Mesenchymal stem cell (in vitro differentiated cells and primary cell): ENCODE results near the gene SNRNP40.

Experiments
- DNase-seq: peaks from one replicate; pipeline ENCODE4 v3.0.0-alpha.2; 2013
- H2AFZ ChIP-seq: one replicate; pipeline ENCODE4 v1.6.1; 2013; ENCODE audit warnings: low read depth, mild to moderate bottlenecking, control low read depth, inconsistent platforms, low read length, moderate library complexity
- H2AK5ac ChIP-seq: 2 replicates; pipeline ENCODE4 v1.6.1; 2013; ENCODE audit warnings: low read length, moderate library complexity, mild to moderate bottlenecking, inconsistent platforms; ENCODE audit not compliant: severe bottlenecking
- H2BK120ac ChIP-seq: one replicate; pipeline ENCODE4 v1.6.1; 2013; ENCODE audit warnings: low read depth, mild to moderate bottlenecking, inconsistent platforms, low read length, moderate library complexity
- H2BK12ac ChIP-seq, 2 experiments: one replicate each; pipeline ENCODE4 v1.6.1; 2013; ENCODE audit warnings: inconsistent platforms in 2 of 2, low read length in 2 of 2, mild to moderate bottlenecking in 2 of 2, moderate library complexity in 2 of 2, control low read depth in 1 of 2
- H2BK15ac ChIP-seq: one replicate; pipeline ENCODE4 v1.6.1; 2013; ENCODE audit warnings: mild to moderate bottlenecking, low read depth, inconsistent platforms; ENCODE audit not compliant: poor library complexity, severe bottlenecking
- H2BK5ac ChIP-seq: 2 replicates; pipeline ENCODE4 v1.6.1; 2013; ENCODE audit warnings: low read depth, mild to moderate bottlenecking, low read length, control low read depth, inconsistent platforms; ENCODE audit not compliant: poor library complexity, severe bottlenecking
- H3K14ac ChIP-seq, 2 experiments: one replicate each; pipeline ENCODE4 v1.6.1; 2013; ENCODE audit warnings: inconsistent platforms in 2 of 2, low read length in 2 of 2, control low read depth in 1 of 2, mild to moderate bottlenecking in 1 of 2, moderate library complexity in 1 of 2
- H3K18ac ChIP-seq, 2 experiments: one replicate each; pipeline ENCODE4 v1.6.1; 2013; ENCODE audit warnings: inconsistent platforms in 2 of 2, low read length in 2 of 2, control low read depth in 1 of 2, low read depth in 1 of 2, mild to moderate bottlenecking in 1 of 2
- H3K23ac ChIP-seq, 2 experiments: one replicate each; pipeline ENCODE4 v1.6.1; 2013; ENCODE audit warnings: inconsistent platforms in 2 of 2, low read length in 2 of 2, mild to moderate bottlenecking in 2 of 2, moderate library complexity in 2 of 2, control low read depth in 1 of 2
- H3K27ac ChIP-seq: 2 replicates; pipeline ENCODE4 v1.5.1; 2013; ENCODE audit warnings: mild to moderate bottlenecking, moderate library complexity, low read length, control low read depth, inconsistent platforms; ENCODE audit not compliant: poor library complexity, severe bottlenecking
- H3K27me3 ChIP-seq, 2 experiments: 2 replicates each; pipeline versions ENCODE4 v1.6.1 to v1.7.0; 2013; ENCODE audit warnings: low read length in 2 of 2, mild to moderate bottlenecking in 2 of 2, moderate library complexity in 2 of 2, control low read depth in 1 of 2, inconsistent platforms in 1 of 2; ENCODE audit not compliant: control insufficient read depth in 1 of 2, insufficient read depth in 1 of 2
- H3K36me3 ChIP-seq, 2 experiments: 2 replicates each; pipeline versions ENCODE4 v1.6.1 to v1.7.0; 2013; ENCODE audit warnings: low read length in 2 of 2, control low read depth in 1 of 2, inconsistent platforms in 1 of 2, low read depth in 1 of 2, mild to moderate bottlenecking in 1 of 2; ENCODE audit not compliant: insufficient read depth in 2 of 2, control insufficient read depth in 1 of 2
- H3K4ac ChIP-seq, 2 experiments: one replicate each; pipeline ENCODE4 v1.6.1; 2013; ENCODE audit warnings: inconsistent platforms in 2 of 2, low read length in 2 of 2, mild to moderate bottlenecking in 2 of 2, moderate library complexity in 2 of 2, control low read depth in 1 of 2, low read depth in 1 of 2
- H3K4me1 ChIP-seq: 2 replicates; pipeline ENCODE4 v1.6.1; 2013; ENCODE audit warnings: low read depth, low read length, control low read depth; ENCODE audit not compliant: control insufficient read depth, insufficient read depth
- H3K4me2 ChIP-seq: 2 replicates; pipeline ENCODE4 v1.6.1; 2013; ENCODE audit warnings: low read length, mild to moderate bottlenecking, inconsistent platforms; ENCODE audit not compliant: poor library complexity, severe bottlenecking
- H3K4me3 ChIP-seq, 2 experiments: 2 replicates each; pipeline versions ENCODE4 v1.5.1 to v1.7.0; 2013; ENCODE audit warnings: low read length in 2 of 2, mild to moderate bottlenecking in 2 of 2, control low read depth in 1 of 2, low read depth in 1 of 2; ENCODE audit not compliant: insufficient read depth in 1 of 2
- H3K79me1 ChIP-seq: replicated peaks from 2 replicates; pipeline ENCODE4 v1.6.1; 2013; ENCODE audit warnings: mild to moderate bottlenecking, control low read depth, low read length, inconsistent platforms; ENCODE audit not compliant: poor library complexity, severe bottlenecking
- H3K9ac ChIP-seq: 2 replicates; pipeline ENCODE4 v1.7.0; 2013; ENCODE audit warnings: mild to moderate bottlenecking, low read length, moderate library complexity
- H3K9me3 ChIP-seq: 2 replicates; pipeline ENCODE4 v1.7.0; 2013; ENCODE audit warnings: mild to moderate bottlenecking, low read length; ENCODE audit not compliant: control insufficient read depth
- H4K8ac ChIP-seq: one replicate; pipeline ENCODE4 v1.6.1; 2013; ENCODE audit warnings: inconsistent platforms, mild to moderate bottlenecking, low read length, moderate library complexity
- H4K91ac ChIP-seq: one replicate; pipeline ENCODE4 v1.6.1; 2013; ENCODE audit warnings: mild to moderate bottlenecking, low read length, inconsistent platforms
- WGBS: methylation state at CpG from one replicate; pipeline ENCODE4 v1.1.7; 2013; ENCODE audit warnings: mixed read lengths; 5-methylcytosine and 5-hydroxymethylcytosine counted together

SNRNP40 gene

DNA sequence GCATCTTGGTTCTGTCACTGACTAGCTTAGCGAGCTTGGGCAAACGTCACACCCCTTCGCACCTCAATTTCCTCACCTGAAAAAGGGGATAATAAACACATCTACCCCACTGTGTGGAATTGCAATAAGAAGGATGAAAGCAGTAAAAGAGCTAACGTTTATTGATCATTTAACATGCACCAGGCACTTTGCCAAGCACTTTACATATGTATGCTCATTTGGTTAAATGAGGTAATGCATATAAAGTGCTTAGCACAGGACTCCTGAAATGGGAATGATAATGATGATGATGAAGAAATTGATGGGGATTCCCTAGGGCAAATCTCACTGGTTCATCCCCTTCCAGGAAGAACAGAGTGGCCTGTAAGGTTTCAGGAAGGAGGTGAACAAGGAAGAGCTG is 61.7 kb downstream of the SNRNP40 start:
- no peak overlapping the region for H3K27ac ChIP-seq
- H3K4me3 ChIP-seq, result no peak overlapping the region
- WGBS, result 80% methylated on average over 2 of the region's 4 CpGs
- H3K14ac ChIP-seq, result no peak overlapping the region
- no peaks in the 10 kb centered on the region for H3K36me3 ChIP-seq
- H3K4me1 ChIP-seq, result peaks cover 11% of the 10 kb centered on the region
- H4K8ac ChIP-seq, result no peak overlapping the region
- H3K9ac ChIP-seq, result no peak overlapping the region
- no peak overlapping the region for H2AFZ ChIP-seq
- no peak overlapping the region for H3K4ac ChIP-seq
- H3K79me1 ChIP-seq, result no peaks in the 10 kb centered on the region
- no peak overlapping the region for H3K18ac ChIP-seq
- peaks cover 49 to 63% of the 10 kb centered on the region in 2 experiments for H3K27me3 ChIP-seq
- H3K4me2 ChIP-seq, result no peak overlapping the region
- no peak overlapping the region for H2BK12ac ChIP-seq
- no peak overlapping the region for H4K91ac ChIP-seq
- no peak overlapping the region for H2BK120ac ChIP-seq
- no peaks in the 10 kb centered on the region for H3K9me3 ChIP-seq
- no peak overlapping the region for H3K23ac ChIP-seq
- no peak overlapping the region for H2BK15ac ChIP-seq
- no peak overlapping the region for H2BK5ac ChIP-seq
- no peak overlapping the region for H2AK5ac ChIP-seq
- no peak for DNase-seq

DNA sequence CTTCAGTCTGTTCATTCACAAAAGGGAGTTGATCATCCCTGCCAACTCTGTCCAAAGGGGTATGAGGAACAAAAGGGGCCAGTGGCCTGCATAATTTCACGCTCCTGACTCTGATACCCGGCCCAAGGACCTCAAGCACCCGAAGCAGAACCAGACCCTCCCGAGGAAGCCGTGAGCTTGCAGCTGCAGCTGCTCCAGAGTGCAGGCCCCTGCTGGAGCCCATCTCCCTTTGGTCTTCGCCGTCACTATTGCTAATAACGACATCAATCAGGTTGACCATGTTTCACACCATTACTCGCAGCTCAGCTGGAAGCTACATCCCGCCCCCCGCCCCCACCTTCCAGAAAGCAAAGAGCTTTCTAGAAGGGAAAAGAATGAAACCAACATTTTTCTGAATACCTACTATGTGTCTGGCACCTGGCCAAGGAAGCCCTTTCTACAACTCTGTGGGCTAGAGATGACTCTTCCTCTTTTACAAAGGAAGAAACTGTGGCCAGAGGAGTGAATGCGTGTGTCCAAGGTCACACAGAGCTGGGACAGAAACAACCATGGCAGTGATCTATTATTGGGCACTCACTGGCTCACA is 62.4 kb downstream of the SNRNP40 start:
- Histone ChIP-seq H3K27me3 (peaks cover 49 to 62% of the 10 kb centered on the region in 2 experiments), H3K4me3 (no peak overlapping the region), H2BK12ac (no peak overlapping the region), H3K4me1 (peaks cover 6% of the 10 kb centered on the region), H3K4me2 (no peak overlapping the region), H2BK120ac (no peak overlapping the region), H2AFZ (no peak overlapping the region), H3K18ac (no peak overlapping the region), H3K23ac (no peak overlapping the region), H3K4ac (no peak overlapping the region), H3K27ac (no peak overlapping the region), H2BK15ac (no peak overlapping the region), H4K8ac (no peak overlapping the region), H4K91ac (no peak overlapping the region), H3K14ac (no peak overlapping the region), H3K36me3 (no peaks in the 10 kb centered on the region), H3K9me3 (no peaks in the 10 kb centered on the region), H3K9ac (no peak overlapping the region), H2BK5ac (no peak overlapping the region), H2AK5ac (no peak overlapping the region), H3K79me1 (no peaks in the 10 kb centered on the region)
- no peak for DNase-seq
- 59% methylated on average over 12 of the region's 12 CpGs for WGBS

DNA sequence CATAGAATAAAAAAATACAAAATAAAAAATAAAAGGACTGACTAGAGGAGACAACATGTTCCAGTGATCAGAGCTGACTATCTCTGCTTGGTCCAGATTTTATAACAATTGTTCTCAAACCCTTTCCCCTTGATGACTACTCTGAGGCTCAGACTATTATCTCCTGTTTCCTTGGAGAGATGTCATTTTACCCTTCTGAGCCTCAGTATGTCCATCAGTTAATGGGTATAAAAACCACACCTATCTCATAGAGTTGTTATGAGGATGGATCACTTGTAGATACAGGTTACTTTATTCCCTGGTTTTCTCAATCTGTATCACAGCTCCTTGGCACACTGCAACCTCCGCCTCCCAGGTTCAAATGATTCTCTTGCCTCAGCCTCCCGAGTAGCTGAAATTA is 63.9 kb downstream of the SNRNP40 start:
- H3K27ac ChIP-seq, result no peak overlapping the region
- H3K79me1 ChIP-seq, result no peaks in the 10 kb centered on the region
- no peak overlapping the region for H3K14ac ChIP-seq
- no peak overlapping the region for H3K23ac ChIP-seq
- no peak overlapping the region for H2AFZ ChIP-seq
- no peak overlapping the region for H2BK12ac ChIP-seq
- H3K4me1 ChIP-seq, result no peaks in the 10 kb centered on the region
- H3K9me3 ChIP-seq, result no peaks in the 10 kb centered on the region
- H3K27me3 ChIP-seq, result peaks cover 37 to 47% of the 10 kb centered on the region in 2 experiments
- no peak overlapping the region for H3K18ac ChIP-seq
- no peak overlapping the region for H2BK15ac ChIP-seq
- no peak overlapping the region for H2BK120ac ChIP-seq
- H2AK5ac ChIP-seq, result no peak overlapping the region
- no peaks in the 10 kb centered on the region for H3K36me3 ChIP-seq
- H3K4me3 ChIP-seq, result no peak overlapping the region
- no peak overlapping the region for H3K9ac ChIP-seq
- no peak overlapping the region for H3K4me2 ChIP-seq
- H4K8ac ChIP-seq, result no peak overlapping the region
- no peak overlapping the region for H2BK5ac ChIP-seq
- DNase-seq, result no peak
- no peak overlapping the region for H3K4ac ChIP-seq
- WGBS, result 95% methylated on average over 2 of the region's 2 CpGs
- no peak overlapping the region for H4K91ac ChIP-seq

DNA sequence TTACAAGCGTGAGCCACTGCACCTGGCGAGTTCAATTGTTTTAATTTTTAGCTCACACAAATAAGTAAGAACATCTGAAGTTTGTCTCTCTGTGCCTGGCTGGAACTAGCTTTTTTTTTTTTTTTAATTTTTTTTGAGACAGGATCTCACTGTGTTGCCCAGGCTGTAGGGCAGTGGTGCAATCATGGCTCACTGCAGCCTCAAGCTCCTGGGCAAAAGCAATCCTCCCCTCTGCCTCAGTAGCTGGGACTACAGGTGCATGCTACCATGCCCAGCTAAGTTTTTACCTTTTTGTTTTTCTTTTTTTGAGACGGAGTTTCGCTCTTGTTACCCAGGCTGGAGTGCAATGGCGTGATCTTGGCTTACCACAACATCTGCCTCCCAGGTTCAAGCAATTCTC is 64.8 kb downstream of the SNRNP40 start:
- no peak overlapping the region for H2BK5ac ChIP-seq
- no peaks in the 10 kb centered on the region for H3K4me1 ChIP-seq
- H3K14ac ChIP-seq, result no peak overlapping the region
- H3K9me3 ChIP-seq, result no peaks in the 10 kb centered on the region
- no peak overlapping the region for H3K4ac ChIP-seq
- no peak for DNase-seq
- peaks cover 30 to 38% of the 10 kb centered on the region in 2 experiments for H3K27me3 ChIP-seq
- H3K79me1 ChIP-seq, result no peaks in the 10 kb centered on the region
- H4K8ac ChIP-seq, result no peak overlapping the region
- no peak overlapping the region for H2BK120ac ChIP-seq
- H3K18ac ChIP-seq, result no peak overlapping the region
- H3K23ac ChIP-seq, result no peak overlapping the region
- no peak overlapping the region for H3K27ac ChIP-seq
- H3K4me3 ChIP-seq, result no peak overlapping the region
- no peak overlapping the region for H2BK12ac ChIP-seq
- H3K4me2 ChIP-seq, result no peak overlapping the region
- H2BK15ac ChIP-seq, result no peak overlapping the region
- no peaks in the 10 kb centered on the region for H3K36me3 ChIP-seq
- H4K91ac ChIP-seq, result no peak overlapping the region
- no peak overlapping the region for H3K9ac ChIP-seq
- 89% methylated on average over 5 of the region's 5 CpGs for WGBS
- no peak overlapping the region for H2AK5ac ChIP-seq
- H2AFZ ChIP-seq, result no peak overlapping the region
